Neural progenitor cell (in vitro differentiated cells): ENCODE data around the gene EMSY.

Experiments used
- CTCF ChIP-seq: fragments of 200-600 bp; sonication (generic); IDR thresholded peaks from 2 replicates; pipeline ENCODE4 v1.5.1; 2017; ENCODE audit warnings: antibody characterized with exemption, mild to moderate bottlenecking
- EZH2 ChIP-seq: fragments of 200-600 bp; sonication (generic); IDR thresholded peaks from 2 replicates; pipeline ENCODE4 v1.6.1; 2017; ENCODE audit warnings: antibody characterized with exemption, mild to moderate bottlenecking, moderate library complexity
- EZH2phosphoT487 ChIP-seq: fragments of 200-600 bp; sonication (generic); IDR thresholded peaks from 2 replicates; pipeline ENCODE4 v1.6.1; 2017; ENCODE audit warnings: antibody characterized with exemption

GRCh38 chr11:76574879-76575278 lies 130.1 kb downstream of the EMSY start:
- no peak for TF ChIP-seq CTCF
- no peak for TF ChIP-seq EZH2
- no peak for TF ChIP-seq EZH2phosphoT487
